ENCODE results near the gene AVPR2.

- TF ChIP-seq CTCF (IDR thresholded peaks at IDR 0.05) (no peak), POLR2A (IDR thresholded peaks at IDR 0.05) (no peak)
Measured at GRCh38 chrX:153875391-153876111, 28.9 kb upstream of the AVPR2 start.
